Right lobe of liver (tissue), 6 donors: ENCODE data around the gene ZNF385A. TPM values are rescaled to one million over a fixed set of nuclear protein-coding genes. Genes with fewer than 3 reads are reported as not detected.
A peak's percentile ranks its signal among the peaks of the same experiment; 100 is the strongest.

Source experiments
- ATAC-seq, 4 donors: fragments of 200-7000 bp; cut with Tn5 transposase; one replicate each; pipeline ENCODE4 v1.9.1; 2020; ENCODE audit warnings: mild to moderate bottlenecking in 4 of 4, moderate library complexity in 4 of 4
- DNase-seq, 3 donors: peaks; one replicate each; pipeline ENCODE4 v3.0.0-alpha.2; 2020
- H3K27ac ChIP-seq, 3 donors: fragments of 200-600 bp; one replicate each; pipeline ENCODE4 v1.8.0; 2022
- H3K27me3 ChIP-seq, 2 donors: fragments of 200-600 bp; one replicate each; pipeline ENCODE4 v1.8.0; 2022
- H3K36me3 ChIP-seq, 4 donors: fragments of 200-600 bp; sonication (generic) in 1 of 4; one replicate each; pipeline versions ENCODE4 v1.5.1 to v1.8.0; 2017 to 2022; ENCODE audit warnings: control low read depth in 1 of 4
- H3K4me1 ChIP-seq, 4 donors: fragments of 200-600 bp; sonication (generic) in 1 of 4; one replicate each; pipeline versions ENCODE4 v1.5.1 to v1.8.0; 2017 to 2022; ENCODE audit warnings: control low read depth in 1 of 4
- H3K4me3 ChIP-seq, 3 donors: fragments of 200-600 bp; one replicate each; pipeline ENCODE4 v1.8.0; 2022
- H3K9me3 ChIP-seq, 4 donors: fragments of 200-600 bp; sonication (generic) in 1 of 4; one replicate each; pipeline versions ENCODE4 v1.5.1 to v1.8.0; 2017 to 2022; ENCODE audit warnings: control low read depth in 1 of 4
- CTCF ChIP-seq, 4 donors: fragments of 200-600 bp in 3 of 4; fragments of 450-650 bp in 1 of 4; IDR thresholded peaks; one replicate each; pipeline versions ENCODE4 v1.5.1 to v1.8.0; 2016 to 2022; ENCODE audit warnings: antibody characterized with exemption in 4 of 4, mild to moderate bottlenecking in 2 of 4
- POLR2A ChIP-seq: fragments of 450-650 bp; IDR thresholded peaks from one replicate; pipeline ENCODE4 v1.6.1; 2017; ENCODE audit warnings: antibody characterized with exemption, mild to moderate bottlenecking
- WGBS: methylation state at CpG from one replicate; pipeline ENCODE4 v1.1.6; 2018; ENCODE audit warnings: low coverage, low lambda C conversion rate; ENCODE audit not compliant: insufficient coverage; ENCODE audit errors: missing lambda C conversion rate; 5-methylcytosine and 5-hydroxymethylcytosine counted together
- intact Hi-C, 2 donors: fragments of 100-400 bp; cut with DNase I; formaldehyde crosslinking; loops; one replicate each; pipeline versions ENCODE4 v1.11.2 to v1.14.1; 2022
- total RNA-seq, 6 experiments: library from RNA; depleted of rRNA in 2 of 6; stranded (reverse); fragments of >200 nt in 2 of 6; fragmentation: NEBNext Ultra II Directional in 3 of 6; extraction: Animal tissue kit (Norgen Biotek cat#: 25700) in 3 of 6; gene quantifications; one replicate each; pipeline versions ENCODE4 v1.1.0 to v1.2.4, GENCODE V29; 2016 to 2023
- donor health status: DM: no; HTN: yes; CAD: no.
- donor health status: DM: no; HTN: no; CAD: no.
- donor health status: DM: no; HTN: no; CAD: no.
- donor health status: DM: no; HTN: yes; CAD: no.
- donor health status: DM: no; HTN: yes; CAD: no.

Gene ZNF385A
- total RNA-seq, 6 experiments from 2014 or later, result 2.4 to 9.3 (median 3.7) TPM

GRCh38 chr12:54404061-54405004 lies 19.8 kb upstream of the ZNF385A start:
- Histone ChIP-seq H3K27ac (no peak overlapping the region), H3K9me3 (no peaks in the 10 kb centered on the region), H3K4me3 (no peak overlapping the region), H3K27me3 (no peaks in the 10 kb centered on the region), H3K4me1 (no peaks in the 10 kb centered on the region), H3K36me3 (peaks cover 10 to 96% (median 52%) of the 10 kb centered on the region in 4 donors)
- WGBS, result 15% methylated on average over 6 of the region's 11 CpGs
- ATAC-seq (peak; percentile 26 to 64 (median 47)), DNase-seq (no peak)
- peak; percentile 88 to 92 (median 91) for TF ChIP-seq CTCF (IDR thresholded peaks at IDR 0.05)
- no peak for TF ChIP-seq POLR2A
- intact Hi-C loops, result loop anchor here in 1 of 2 donors (5.0 kb wide), 1 partner anchor 33 kb away; no protein-coding TSS in a partner anchor

GRCh38 chr12:54401119-54401518 lies 16.6 kb upstream of the ZNF385A start:
- no peaks in the 10 kb centered on the region for H3K27me3 ChIP-seq
- H3K4me3 ChIP-seq, result no peak overlapping the region
- ATAC-seq, result no peak
- no peak overlapping the region for H3K27ac ChIP-seq
- no peak for DNase-seq
- no peaks in the 10 kb centered on the region for H3K9me3 ChIP-seq
- TF ChIP-seq POLR2A (no peak), CTCF (IDR thresholded peaks at IDR 0.05) (no peak)
- 90% methylated on average over 2 of the region's 2 CpGs for WGBS
- H3K4me1 ChIP-seq, result no peaks in the 10 kb centered on the region
- H3K36me3 ChIP-seq, result peaks cover 27 to 98% (median 60%) of the 10 kb centered on the region in 4 donors
- intact Hi-C loops, result loop anchor here in 1 of 2 donors (5.0 kb wide), 1 partner anchor 36 kb away; no protein-coding TSS in a partner anchor

DNA sequence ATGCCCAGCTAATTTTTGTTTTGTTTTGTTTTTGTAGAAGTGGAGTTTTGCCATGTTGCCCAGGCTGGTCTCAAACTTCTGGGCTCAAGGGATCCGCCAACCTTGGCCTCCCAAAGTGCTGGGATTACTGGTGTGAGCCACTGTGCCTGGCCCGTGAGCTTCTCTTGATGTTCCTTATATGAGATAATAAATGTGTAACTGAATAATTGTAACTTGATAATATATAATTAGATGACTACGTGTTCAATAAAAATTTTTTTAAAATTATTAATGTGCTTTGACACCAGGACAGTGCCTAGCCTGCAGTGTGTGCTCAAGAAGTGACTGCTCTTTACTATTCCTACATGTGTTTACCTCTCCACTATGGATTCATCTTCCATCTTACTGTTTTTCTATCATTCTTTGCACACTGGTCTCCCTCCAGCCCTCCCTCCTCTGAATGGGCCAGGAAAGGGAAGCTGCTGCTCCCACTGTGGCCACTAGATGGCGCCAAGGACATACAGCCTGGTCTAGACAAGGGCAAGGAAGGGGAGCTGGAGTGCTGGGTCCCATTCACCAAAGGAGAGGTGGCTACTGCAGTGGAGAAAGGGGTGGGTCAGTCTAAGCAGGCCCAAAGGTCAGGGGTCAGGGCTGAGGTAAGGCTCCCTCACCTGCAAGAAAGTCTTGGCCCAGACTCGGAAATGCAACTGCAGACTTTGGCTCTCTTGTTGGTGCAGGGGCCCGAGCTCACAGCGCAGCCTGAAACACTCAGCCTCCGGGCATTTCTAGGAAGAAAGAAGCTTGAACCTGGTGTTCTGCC lies 14.7 kb upstream of the ZNF385A start:
- Histone ChIP-seq H3K4me1 (no peaks in the 10 kb centered on the region), H3K27ac (no peak overlapping the region), H3K9me3 (no peaks in the 10 kb centered on the region), H3K4me3 (no peak overlapping the region), H3K36me3 (peaks cover 28 to 96% (median 63%) of the 10 kb centered on the region in 4 donors), H3K27me3 (no peaks in the 10 kb centered on the region)
- 61% methylated on average over 5 of the region's 8 CpGs for WGBS
- ATAC-seq, result peak; percentile 86 to 93 (median 90)
- peak; percentile 78 to 88 (median 85) for DNase-seq
- TF ChIP-seq CTCF (IDR thresholded peaks at IDR 0.05) (peak; percentile 98), POLR2A (no peak)
- intact Hi-C loops, result loop anchor here in 1 of 2 donors (5.0 kb wide), 1 partner anchor 43 kb away; no protein-coding TSS in a partner anchor

DNA sequence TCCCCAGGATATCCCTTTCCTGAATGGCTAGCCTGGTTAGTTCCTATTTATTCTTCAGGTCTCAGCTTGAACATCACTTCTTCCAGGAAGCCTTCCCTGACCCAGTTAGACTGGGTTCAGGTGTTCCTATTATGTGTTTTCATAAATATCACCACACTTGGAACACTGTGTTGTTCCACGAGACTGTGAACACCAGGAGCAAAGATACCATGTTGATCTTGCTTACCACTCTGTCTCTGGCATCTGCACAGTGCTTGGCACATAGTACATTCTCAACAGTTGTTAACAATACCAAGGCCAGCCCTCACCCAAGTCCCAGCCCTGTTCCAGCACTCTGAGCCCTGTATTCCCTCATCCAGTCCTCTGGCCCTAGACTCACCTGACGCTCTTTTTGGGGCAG lies 13.7 kb upstream of the ZNF385A start:
- H3K4me3 ChIP-seq, result no peak overlapping the region
- H3K27me3 ChIP-seq, result no peaks in the 10 kb centered on the region
- intact Hi-C loops, result loop anchor here in 1 of 2 donors (5.0 kb wide), 1 partner anchor 44 kb away; no protein-coding TSS in a partner anchor
- TF ChIP-seq CTCF (IDR thresholded peaks at IDR 0.05) (no peak), POLR2A (no peak)
- no peaks in the 10 kb centered on the region for H3K9me3 ChIP-seq
- ATAC-seq (no peak), DNase-seq (no peak)
- 83% methylated on average over 1 of the region's 2 CpGs for WGBS
- no peak overlapping the region for H3K27ac ChIP-seq
- no peaks in the 10 kb centered on the region for H3K4me1 ChIP-seq
- peaks cover 26 to 86% (median 56%) of the 10 kb centered on the region in 4 donors for H3K36me3 ChIP-seq
